T-cell (primary cell): ENCODE measurements around the gene MBD1. TPM values are rescaled to one million over a fixed set of nuclear protein-coding genes. Genes with fewer than 3 reads are reported as not detected.

Experiments
- ATAC-seq, 4 experiments: fragments of 200-7000 bp in 3 of 4; fragments of 150-1000 bp in 1 of 4; cut with Tn5 transposase; replicated peaks in 1 of 4; 1 replicate in 3 of 4; 2 replicates in 1 of 4; pipeline ENCODE4 v1.10.0; 2021; ENCODE audit warnings: moderate library complexity in 3 of 4, mild to moderate bottlenecking in 2 of 4, moderate number of reproducible peaks in 1 of 4
- CTCF ChIA-PET, 2 donors: fragments of 300-600 bp; sonication (Branson Sonifier 250); formaldehyde crosslinking; loops; one replicate each; lab custom pipeline; 2022; ENCODE audit warnings: antibody characterized with exemption in 2 of 2; lab: Charles Lee
- POLR2A ChIA-PET, 2 donors: fragments of 300-600 bp; sonication (Branson Sonifier 250); formaldehyde crosslinking; loops; one replicate each; lab custom pipeline; 2022; ENCODE audit warnings: antibody characterized with exemption in 2 of 2; lab: Charles Lee
- DNase-seq, 35 experiments: peaks; one replicate each; pipeline versions ENCODE4 v3.0.0 to v3.0.0-alpha.2; 2013 to 2023
- H3K27ac ChIP-seq: one replicate; pipeline ENCODE4 v1.5.1; 2013; ENCODE audit warnings: low read length
- H3K27me3 ChIP-seq, 2 experiments: replicated peaks in 1 of 2; 1 replicate in 1 of 2; 2 replicates in 1 of 2; pipeline versions ENCODE4 v1.6.1 to v1.7.0; 2013; ENCODE audit warnings: low read length in 1 of 2, mixed read lengths in 1 of 2; ENCODE audit not compliant: control insufficient read depth in 2 of 2, insufficient read depth in 2 of 2; ENCODE audit errors: extremely low read depth in 1 of 2
- H3K36me3 ChIP-seq, 2 donors: 1 replicate in 1 of 2; 2 replicates in 1 of 2; pipeline versions ENCODE4 v1.6.1 to v1.7.0; 2013; ENCODE audit warnings: low read length in 1 of 2; ENCODE audit not compliant: control insufficient read depth in 2 of 2, insufficient read depth in 1 of 2; ENCODE audit errors: extremely low read depth in 1 of 2
- H3K4me1 ChIP-seq, 2 experiments: 1 replicate in 1 of 2; 2 replicates in 1 of 2; pipeline versions ENCODE4 v1.6.1 to v1.7.0; 2013; ENCODE audit warnings: low read length in 2 of 2, mixed read lengths in 1 of 2; ENCODE audit not compliant: insufficient read depth in 2 of 2, control insufficient read depth in 1 of 2; ENCODE audit errors: extremely low read depth in 1 of 2
- H3K4me3 ChIP-seq, 2 donors: 1 replicate in 1 of 2; 2 replicates in 1 of 2; pipeline versions ENCODE4 v1.5.1 to v1.7.0; 2013; ENCODE audit warnings: mild to moderate bottlenecking in 2 of 2, low read length in 1 of 2, moderate library complexity in 1 of 2; ENCODE audit not compliant: control insufficient read depth in 1 of 2; ENCODE audit errors: extremely low read depth in 1 of 2
- H3K9me3 ChIP-seq: 2 replicates; pipeline ENCODE4 v1.7.0; 2013
- H3K27ac Mint-ChIP-seq, 2 donors: one replicate each; pipeline ENCODE4 v1.8.0; 2020 to 2021; ENCODE audit warnings: mild to moderate bottlenecking in 2 of 2, mixed read lengths in 2 of 2
- H3K27me3 Mint-ChIP-seq, 2 donors: one replicate each; pipeline ENCODE4 v1.8.0; 2021 to 2022; ENCODE audit warnings: mixed read lengths in 2 of 2
- H3K36me3 Mint-ChIP-seq: one replicate; pipeline ENCODE4 v1.8.0; 2021; ENCODE audit warnings: mixed read lengths
- H3K4me1 Mint-ChIP-seq, 3 donors: one replicate each; pipeline ENCODE4 v1.8.0; 2020 to 2022; ENCODE audit warnings: mixed read lengths in 3 of 3, mild to moderate bottlenecking in 1 of 3
- H3K4me3 Mint-ChIP-seq, 3 donors: one replicate each; pipeline ENCODE4 v1.8.0; 2020 to 2022; ENCODE audit warnings: mild to moderate bottlenecking in 3 of 3, mixed read lengths in 3 of 3, moderate library complexity in 3 of 3
- H3K9me3 Mint-ChIP-seq, 3 donors: one replicate each; pipeline ENCODE4 v1.8.0; 2020 to 2022; ENCODE audit warnings: mixed read lengths in 3 of 3
- WGBS: methylation state at CpG from one replicate; pipeline ENCODE4 v1.1.5; 2013; ENCODE audit warnings: missing lambda C conversion rate; ENCODE audit not compliant: insufficient coverage; 5-methylcytosine and 5-hydroxymethylcytosine counted together
- total RNA-seq, 35 experiments: library from RNA in 6 of 35; stranded (reverse) in 6 of 35; fragments of 120-200 nt in 1 of 35; gene quantifications; one replicate each; pipeline versions ENCODE4 v1.2.1 to v1.2.4 and lab custom pipeline; 2013 to 2026

The MBD1 gene
- total RNA-seq, 5 donors from 2014 or later (not counting 1 experiment from before 2014, with no cell fraction given), result 98.2 to 151 (median 136) TPM

GRCh38 chr18:50279752-50280151 is 1.6 kb downstream of the MBD1 start:
- H3K36me3 Mint-ChIP-seq, result peaks cover 50% of the 10 kb centered on the region
- Histone ChIP-seq H3K27me3 (no peaks in the 10 kb centered on the region), H3K9me3 (no peaks in the 10 kb centered on the region), H3K27ac (no peak overlapping the region), H3K4me1 (peaks cover 27% of the 10 kb centered on the region in 2 experiments), H3K36me3 (peaks cover 28 to 62% of the 10 kb centered on the region in 2 donors), H3K4me3 (peak overlapping the region in 1 of 2 donors; percentile 17)
- H3K4me1 Mint-ChIP-seq, result peaks cover 36 to 50% (median 45%) of the 10 kb centered on the region in 3 donors
- H3K27me3 Mint-ChIP-seq, result no peaks in the 10 kb centered on the region
- H3K4me3 Mint-ChIP-seq, result peak overlapping the region; percentile 90 to 96 (median 96)
- no peak for DNase-seq
- ChIA-PET POLR2A (no interaction called here), CTCF (interaction anchor here in 1 of 2 donors (1.0 to 1.4 kb wide), 2 partner anchors 12 to 78 kb away, joined by 3 to 7 read pairs; no protein-coding TSS in a partner anchor)
- H3K9me3 Mint-ChIP-seq, result no peaks in the 10 kb centered on the region
- peak overlapping the region in 1 of 2 donors; percentile 87 for H3K27ac Mint-ChIP-seq
- no peak for ATAC-seq
- WGBS, result 100% methylated on average over 2 of the region's 7 CpGs

GRCh38 chr18:50277942-50278341 is 3.4 kb downstream of the MBD1 start:
- H3K4me1 ChIP-seq, result peaks cover 27% of the 10 kb centered on the region in 2 experiments
- H3K4me3 ChIP-seq, result no peak overlapping the region
- no peaks in the 10 kb centered on the region for H3K27me3 ChIP-seq
- H3K36me3 ChIP-seq, result peaks cover 22 to 63% of the 10 kb centered on the region in 2 donors
- H3K27ac Mint-ChIP-seq, result no peak overlapping the region
- no peak overlapping the region for H3K27ac ChIP-seq
- ChIA-PET POLR2A (no interaction called here), CTCF (interaction anchor here in 1 of 2 donors (1.0 kb wide), 1 partner anchor 11 kb away, joined by 3 read pairs; the partner anchor contains the start of gene CFAP53)
- H3K27me3 Mint-ChIP-seq, result no peaks in the 10 kb centered on the region
- ATAC-seq, result no peak
- no peak overlapping the region for H3K4me3 Mint-ChIP-seq
- DNase-seq, result no peak
- no peaks in the 10 kb centered on the region for H3K9me3 ChIP-seq
- H3K4me1 Mint-ChIP-seq, result peaks cover 29 to 39% (median 39%) of the 10 kb centered on the region in 3 donors
- H3K9me3 Mint-ChIP-seq, result no peaks in the 10 kb centered on the region
- peaks cover 48% of the 10 kb centered on the region for H3K36me3 Mint-ChIP-seq
- no CpG with 5 or more reads among the region's 6 CpGs for WGBS

GRCh38 chr18:50276452-50276851 is 4.9 kb downstream of the MBD1 start:
- Histone ChIP-seq H3K27me3 (no peaks in the 10 kb centered on the region), H3K4me1 (peaks cover 18 to 20% of the 10 kb centered on the region in 2 experiments), H3K36me3 (peaks cover 31 to 71% of the 10 kb centered on the region in 2 donors), H3K4me3 (no peak overlapping the region), H3K9me3 (no peaks in the 10 kb centered on the region), H3K27ac (no peak overlapping the region)
- ATAC-seq (no peak), DNase-seq (no peak)
- 100% methylated on average over 1 of the region's 4 CpGs for WGBS
- Mint-ChIP-seq H3K36me3 (peaks cover 56% of the 10 kb centered on the region), H3K27me3 (no peaks in the 10 kb centered on the region), H3K4me1 (peaks cover 29 to 33% (median 33%) of the 10 kb centered on the region in 3 donors), H3K9me3 (no peaks in the 10 kb centered on the region), H3K27ac (no peak overlapping the region), H3K4me3 (no peak overlapping the region)
- ChIA-PET CTCF (no interaction called here), POLR2A (no interaction called here)

GRCh38 chr18:50275503-50276036 is 5.8 kb downstream of the MBD1 start:
- no peak overlapping the region for H3K27ac ChIP-seq
- no peaks in the 10 kb centered on the region for H3K27me3 ChIP-seq
- Mint-ChIP-seq H3K27ac (no peak overlapping the region), H3K9me3 (no peaks in the 10 kb centered on the region), H3K36me3 (peaks cover 60% of the 10 kb centered on the region), H3K27me3 (no peaks in the 10 kb centered on the region), H3K4me3 (no peak overlapping the region), H3K4me1 (peaks cover 20 to 25% (median 24%) of the 10 kb centered on the region in 3 donors)
- ATAC-seq, result no peak
- H3K9me3 ChIP-seq, result no peaks in the 10 kb centered on the region
- WGBS, result 98% methylated on average over 17 of the region's 19 CpGs
- no peak overlapping the region for H3K4me3 ChIP-seq
- DNase-seq, result no peak
- ChIA-PET CTCF (no interaction called here), POLR2A (interaction anchor here in 1 of 2 donors (0.9 kb wide), 1 partner anchor 46 kb away, joined by 3 read pairs; no protein-coding TSS in a partner anchor)
- peaks cover 12 to 17% of the 10 kb centered on the region in 2 experiments for H3K4me1 ChIP-seq
- peaks cover 31 to 79% of the 10 kb centered on the region in 2 donors for H3K36me3 ChIP-seq

- ChIA-PET POLR2A (interaction anchor here in 1 of 2 donors (0.9 kb wide), 1 partner anchor 45 kb away, joined by 3 read pairs; no protein-coding TSS in a partner anchor), CTCF (no interaction called here)
- H3K27ac Mint-ChIP-seq, result no peak overlapping the region
- ATAC-seq (no peak), DNase-seq (no peak)
- H3K4me3 Mint-ChIP-seq, result no peak overlapping the region
- no peaks in the 10 kb centered on the region for H3K9me3 Mint-ChIP-seq
- Histone ChIP-seq H3K27ac (no peak overlapping the region), H3K4me3 (no peak overlapping the region), H3K36me3 (peaks cover 31 to 85% of the 10 kb centered on the region in 2 donors), H3K4me1 (peaks cover 6 to 11% of the 10 kb centered on the region in 2 experiments), H3K27me3 (no peaks in the 10 kb centered on the region), H3K9me3 (no peaks in the 10 kb centered on the region)
- H3K4me1 Mint-ChIP-seq, result peaks cover 14 to 19% (median 18%) of the 10 kb centered on the region in 3 donors
- no peaks in the 10 kb centered on the region for H3K27me3 Mint-ChIP-seq
- H3K36me3 Mint-ChIP-seq, result peaks cover 60% of the 10 kb centered on the region
- 100% methylated on average over 4 of the region's 10 CpGs for WGBS
Observed at GRCh38 chr18:50274941-50275340, 6.4 kb downstream of the MBD1 start.

GRCh38 chr18:50274044-50274442 is 7.3 kb downstream of the MBD1 start:
- H3K4me1 ChIP-seq, result peaks cover 2 to 5% of the 10 kb centered on the region in 2 experiments
- H3K36me3 Mint-ChIP-seq, result peaks cover 63% of the 10 kb centered on the region
- CTCF ChIA-PET, result no interaction called here

More at GRCh38 chr18:50274044-50274442, 7.3 kb downstream of the MBD1 start:
- no peak overlapping the region for H3K4me3 Mint-ChIP-seq
- ATAC-seq (no peak), DNase-seq (no peak)
- Histone ChIP-seq H3K4me3 (no peak overlapping the region), H3K36me3 (peaks cover 37 to 93% of the 10 kb centered on the region in 2 donors), H3K27me3 (no peaks in the 10 kb centered on the region), H3K9me3 (no peaks in the 10 kb centered on the region), H3K27ac (no peak overlapping the region)
- 97% methylated on average over 13 of the region's 17 CpGs for WGBS
- H3K9me3 Mint-ChIP-seq, result no peaks in the 10 kb centered on the region
- H3K27me3 Mint-ChIP-seq, result no peaks in the 10 kb centered on the region
- no peak overlapping the region for H3K27ac Mint-ChIP-seq
- POLR2A ChIA-PET, result interaction anchor here in 1 of 2 donors (0.6 kb wide), 1 partner anchor 1077 kb away, joined by 3 read pairs; no protein-coding TSS in a partner anchor
- peaks cover 5 to 12% (median 9%) of the 10 kb centered on the region in 3 donors for H3K4me1 Mint-ChIP-seq
